Omental fat pad (tissue), 4 donors: ENCODE results near the gene ESYT1. TPM values are rescaled to one million over a fixed set of nuclear protein-coding genes. Genes with fewer than 3 reads are reported as not detected.

Experiments
- ATAC-seq: fragments of 150-250 bp; one replicate; pipeline ENCODE4 v1.9.1; 2016; ENCODE audit warnings: mild to moderate bottlenecking, moderate library complexity; ENCODE audit not compliant: low FRiP score
- DNase-seq: peaks from one replicate; pipeline ENCODE4 v3.0.0-alpha.2; 2019; ENCODE audit warnings: low spot score
- total RNA-seq, 4 donors: library from RNA; depleted of rRNA; stranded (reverse); fragments of >200 nt; gene quantifications; one replicate each; pipeline ENCODE4 v1.1.0, GENCODE V29; 2016
- TF ChIP-seq, protein P1 (sequence below), 3 donors: fragments of 450-650 bp; IDR thresholded peaks; one replicate each; pipeline ENCODE4 v1.5.1; 2016 to 2017; ENCODE audit warnings: antibody characterized with exemption in 3 of 3, mild to moderate bottlenecking in 3 of 3, moderate library complexity in 2 of 3

The ESYT1 gene
- total RNA-seq, 4 donors from 2014 or later: 129 to 447 (median 345) TPM

DNA sequence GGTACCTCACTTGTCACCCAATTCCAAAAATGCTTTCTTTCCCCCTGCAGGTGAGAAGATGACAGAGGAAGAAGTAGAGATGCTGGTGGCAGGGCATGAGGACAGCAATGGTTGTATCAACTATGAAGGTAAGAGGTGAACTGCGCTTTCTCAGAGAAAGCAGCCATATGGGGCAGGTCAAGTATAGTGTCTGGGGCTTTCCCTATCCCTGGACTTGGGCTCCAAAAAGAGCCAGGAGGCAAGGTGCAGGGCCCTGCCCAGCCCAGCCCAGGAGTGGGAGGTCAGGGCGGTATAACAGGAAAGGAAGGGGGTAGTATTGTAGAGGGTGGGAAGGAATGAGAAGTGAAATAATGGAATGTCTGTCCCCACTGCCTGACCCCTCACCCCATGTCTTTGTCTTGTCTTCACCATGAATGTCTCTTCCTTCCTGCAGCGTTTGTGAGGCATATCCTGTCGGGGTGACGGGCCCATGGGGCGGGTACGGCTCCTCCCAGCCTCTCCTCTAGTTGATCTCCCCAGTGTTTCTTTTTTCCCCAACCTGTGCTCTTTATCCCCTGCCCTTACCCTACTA is 32.2 kb downstream of the ESYT1 start:
- no peak for ATAC-seq
- TF ChIP-seq, protein P1, sequence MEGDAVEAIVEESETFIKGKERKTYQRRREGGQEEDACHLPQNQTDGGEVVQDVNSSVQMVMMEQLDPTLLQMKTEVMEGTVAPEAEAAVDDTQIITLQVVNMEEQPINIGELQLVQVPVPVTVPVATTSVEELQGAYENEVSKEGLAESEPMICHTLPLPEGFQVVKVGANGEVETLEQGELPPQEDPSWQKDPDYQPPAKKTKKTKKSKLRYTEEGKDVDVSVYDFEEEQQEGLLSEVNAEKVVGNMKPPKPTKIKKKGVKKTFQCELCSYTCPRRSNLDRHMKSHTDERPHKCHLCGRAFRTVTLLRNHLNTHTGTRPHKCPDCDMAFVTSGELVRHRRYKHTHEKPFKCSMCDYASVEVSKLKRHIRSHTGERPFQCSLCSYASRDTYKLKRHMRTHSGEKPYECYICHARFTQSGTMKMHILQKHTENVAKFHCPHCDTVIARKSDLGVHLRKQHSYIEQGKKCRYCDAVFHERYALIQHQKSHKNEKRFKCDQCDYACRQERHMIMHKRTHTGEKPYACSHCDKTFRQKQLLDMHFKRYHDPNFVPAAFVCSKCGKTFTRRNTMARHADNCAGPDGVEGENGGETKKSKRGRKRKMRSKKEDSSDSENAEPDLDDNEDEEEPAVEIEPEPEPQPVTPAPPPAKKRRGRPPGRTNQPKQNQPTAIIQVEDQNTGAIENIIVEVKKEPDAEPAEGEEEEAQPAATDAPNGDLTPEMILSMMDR (IDR thresholded peaks at IDR 0.05): no peak
- DNase-seq: no peak

DNA sequence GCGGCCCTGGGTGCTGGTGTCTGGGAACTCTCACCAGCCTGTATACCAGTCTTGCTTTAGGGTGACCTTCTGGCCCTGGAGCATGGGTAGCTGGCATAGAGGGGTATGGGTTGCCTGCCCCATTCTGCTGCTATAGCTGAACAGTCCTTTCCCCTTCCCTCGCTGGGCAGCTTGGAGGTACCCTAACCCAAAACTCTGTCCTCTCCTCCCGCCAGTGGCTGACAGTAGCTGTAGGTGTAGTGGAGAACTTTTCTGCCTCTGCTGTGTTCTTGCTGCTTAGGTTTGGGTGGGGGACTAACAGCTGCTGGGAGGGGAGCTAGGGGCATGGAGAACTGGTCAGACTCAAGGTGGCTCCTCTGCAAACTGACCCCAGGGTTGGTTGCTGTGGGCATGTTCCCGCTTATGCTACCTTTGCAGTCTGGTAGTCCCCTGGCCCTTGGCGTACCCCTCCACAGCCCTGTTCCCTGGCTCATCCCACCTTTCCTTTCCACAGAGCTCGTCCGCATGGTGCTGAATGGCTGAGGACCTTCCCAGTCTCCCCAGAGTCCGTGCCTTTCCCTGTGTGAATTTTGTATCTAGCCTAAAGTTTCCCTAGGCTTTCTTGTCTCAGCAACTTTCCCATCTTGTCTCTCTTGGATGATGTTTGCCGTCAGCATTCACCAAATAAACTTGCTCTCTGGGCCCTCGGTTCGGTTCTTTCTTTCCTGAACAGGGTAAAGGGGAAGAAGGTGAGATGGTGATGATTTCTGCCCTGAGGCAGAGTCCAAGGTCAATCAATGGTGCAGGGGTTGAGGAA is 33.0 kb downstream of the ESYT1 start:
- DNase-seq (no peak), ATAC-seq (no peak)
- TF ChIP-seq, protein P1 (IDR thresholded peaks at IDR 0.05): no peak

DNA sequence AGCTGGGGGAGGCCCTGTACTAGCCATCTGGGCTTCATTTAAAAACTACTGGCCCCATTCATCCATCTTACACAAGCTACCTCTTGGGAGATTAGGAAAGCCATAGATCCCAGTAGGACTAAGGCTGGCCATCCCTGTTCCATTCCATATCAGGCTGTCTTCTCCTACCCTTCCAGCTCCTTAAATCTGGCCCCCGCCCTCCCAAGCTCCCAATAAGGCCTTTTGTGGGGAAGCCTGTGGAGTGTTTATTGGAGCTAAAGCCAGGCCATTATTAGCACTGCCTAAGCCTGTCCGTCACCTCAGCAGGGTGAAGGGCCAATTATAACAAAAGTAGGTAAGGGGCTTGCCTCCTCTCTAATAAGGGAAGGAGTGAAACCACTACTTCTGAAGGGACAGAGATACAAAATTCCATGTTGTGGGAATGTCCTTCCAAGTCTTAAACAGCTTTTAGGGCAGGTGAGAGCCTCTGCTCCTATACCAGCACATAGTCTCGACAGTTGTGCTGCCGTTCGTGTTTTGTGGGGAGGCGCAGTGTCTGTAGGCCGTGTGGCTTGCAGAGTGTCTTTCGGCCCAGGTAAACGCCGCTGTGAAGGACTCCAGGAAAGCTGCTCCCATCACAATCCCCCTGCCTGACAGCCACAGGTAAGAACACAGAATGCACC is 33.8 kb downstream of the ESYT1 start:
- no peak for ATAC-seq
- DNase-seq: no peak

DNA sequence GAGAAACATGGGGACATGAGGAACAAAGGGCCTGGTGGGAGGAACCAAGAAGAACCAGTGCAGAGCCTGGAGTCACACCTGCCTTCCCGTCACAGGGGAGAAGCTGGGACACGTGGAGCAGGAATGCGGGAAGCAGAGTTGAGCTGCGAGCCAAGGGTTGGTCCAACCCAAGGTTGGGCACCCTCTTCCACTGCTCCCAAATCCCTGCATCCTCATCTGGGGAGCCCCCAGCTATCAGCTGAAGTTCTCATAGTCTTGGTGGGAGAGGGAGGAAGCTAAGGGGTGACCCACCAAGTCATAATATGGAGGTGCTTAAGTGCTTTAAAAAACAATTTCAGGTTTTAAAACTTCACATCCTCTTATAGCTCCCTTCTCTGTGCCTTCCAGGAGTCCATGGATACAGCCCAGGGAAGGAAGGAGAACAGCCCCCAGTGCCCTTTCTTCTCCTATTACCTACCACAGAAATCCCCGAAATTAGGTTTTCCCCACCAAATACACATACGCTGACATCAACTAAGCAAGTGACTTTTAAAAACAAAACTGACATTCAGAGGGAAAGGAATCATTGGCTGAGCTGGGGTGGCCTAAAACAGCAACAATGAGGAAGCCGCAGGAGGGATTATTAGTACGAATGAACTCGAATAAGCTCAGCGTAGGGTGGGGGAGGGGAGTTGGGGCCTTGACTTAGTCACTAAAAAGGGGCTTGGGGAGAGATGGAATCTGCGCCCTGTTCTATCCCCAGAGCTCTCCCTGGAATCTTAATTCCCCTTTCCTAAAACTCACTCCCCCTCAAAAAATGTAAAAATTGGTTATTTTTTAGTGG is 34.6 kb downstream of the ESYT1 start:
- TF ChIP-seq, protein P1 (IDR thresholded peaks at IDR 0.05): no peak
- no peak for DNase-seq
- no peak for ATAC-seq

More for the DNA sequence above, 33.8 kb downstream of the ESYT1 start:
- TF ChIP-seq, protein P1 (IDR thresholded peaks at IDR 0.05): no peak

DNA sequence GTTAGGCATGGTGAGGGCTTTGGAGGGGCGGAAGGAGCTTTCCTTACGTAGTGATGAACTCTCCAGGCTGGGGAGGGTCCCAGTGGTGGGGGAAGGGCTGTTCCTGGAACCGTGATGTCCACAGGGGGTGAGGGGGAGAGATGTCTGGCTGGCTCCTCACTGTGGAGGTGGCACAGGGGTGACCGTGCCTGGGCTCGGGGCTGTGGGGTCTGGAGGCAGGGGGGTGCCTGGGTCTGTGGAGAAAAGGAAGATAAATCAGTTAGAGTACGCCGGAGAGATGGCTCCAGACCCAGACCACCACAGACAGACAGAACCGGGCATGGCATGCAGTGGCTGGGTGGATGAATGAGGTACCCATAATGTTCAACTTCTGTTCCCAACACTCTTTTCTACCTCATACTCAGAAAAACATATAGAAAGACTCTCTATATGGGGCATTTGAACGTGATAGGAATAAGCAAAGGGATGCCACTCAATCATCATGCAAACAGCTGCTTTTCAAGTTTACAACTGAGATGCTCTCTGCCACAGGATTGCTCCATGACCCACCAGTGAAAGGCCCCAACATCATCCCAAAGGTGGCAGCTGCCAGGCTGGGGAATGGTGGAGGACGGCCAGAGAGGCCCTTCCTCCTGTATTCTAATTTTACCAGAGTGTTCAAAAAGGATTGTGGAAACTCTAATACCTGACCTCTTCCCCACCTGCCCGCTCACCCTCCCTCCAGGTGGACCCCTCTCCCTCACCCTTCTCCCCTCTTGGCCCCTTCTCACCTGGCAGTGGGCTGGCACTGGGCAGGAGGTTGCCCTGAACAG is 35.7 kb downstream of the ESYT1 start:
- no peak for DNase-seq
- no peak for ATAC-seq
- TF ChIP-seq, protein P1 (IDR thresholded peaks at IDR 0.05): no peak

DNA sequence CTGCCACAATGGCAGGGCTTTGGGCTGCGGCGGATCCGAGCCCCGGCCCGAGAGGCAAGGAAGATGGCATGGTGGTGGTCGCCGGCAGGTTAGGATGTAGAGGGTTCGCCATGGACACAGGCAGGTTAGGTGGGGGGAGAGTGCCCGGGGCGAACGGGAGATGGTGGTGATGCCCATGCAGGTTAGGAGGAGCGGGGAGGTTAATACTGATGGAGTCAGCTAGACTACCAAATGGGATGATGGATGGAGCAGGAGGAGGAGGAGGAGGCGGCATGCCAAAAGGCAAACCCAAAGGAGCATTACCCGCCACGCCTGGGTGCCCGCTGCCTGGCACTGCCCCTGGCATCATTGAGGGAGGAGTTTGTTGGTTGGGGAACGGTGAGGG is 36.3 kb downstream of the ESYT1 start:
- DNase-seq: no peak
- TF ChIP-seq, protein P1 (IDR thresholded peaks at IDR 0.05): no peak
- ATAC-seq: no peak
